BE2C (cell line): ENCODE results near the gene ZNF664.

Experiments
- DNase-seq: peaks from one replicate; pipeline ENCODE4 v3.0.0-alpha.2; 2020
- H3K27me3 ChIP-seq: fragments of 250-450 bp; sonication (Bioruptor Pico); 2 replicates; pipeline ENCODE4 v1.5.1; 2020; ENCODE audit warnings: mild to moderate bottlenecking
- H3K36me3 ChIP-seq: fragments of 250-450 bp; sonication (Bioruptor Pico); 2 replicates; pipeline ENCODE4 v1.5.1; 2020; ENCODE audit warnings: mild to moderate bottlenecking
- H3K4me1 ChIP-seq: fragments of 250-450 bp; sonication (Bioruptor Pico); 2 replicates; pipeline ENCODE4 v1.5.1; 2020
- H3K4me3 ChIP-seq: 2 replicates; pipeline ENCODE4 v1.5.1; 2011; ENCODE audit warnings: low read depth, low read length
- H3K9me3 ChIP-seq: fragments of 250-450 bp; sonication (Bioruptor Pico); 2 replicates; pipeline ENCODE4 v1.5.1; 2020
- CTCF ChIP-seq: IDR thresholded peaks from 2 replicates; pipeline ENCODE4 v1.5.1; 2012; ENCODE audit warnings: mild to moderate bottlenecking, low read depth, low read length

Gene ZNF664

GRCh38 chr12:124047045-124047566 is 74.1 kb downstream of the ZNF664 start:
- Histone ChIP-seq H3K9me3 (peaks cover 8% of the 10 kb centered on the region; the same call in 1 of the 2 replicates), H3K36me3 (no peaks in the 10 kb centered on the region), H3K4me1 (peaks cover 8% of the 10 kb centered on the region), H3K27me3 (no peaks in the 10 kb centered on the region), H3K4me3 (no peak overlapping the region)
- no peak for DNase-seq
- no peak for TF ChIP-seq CTCF

GRCh38 chr12:124049451-124050094 is 76.6 kb downstream of the ZNF664 start:
- Histone ChIP-seq H3K4me1 (peaks cover 8% of the 10 kb centered on the region), H3K4me3 (no peak overlapping the region), H3K27me3 (no peaks in the 10 kb centered on the region), H3K9me3 (peaks cover 8% of the 10 kb centered on the region; the same call in 1 of the 2 replicates), H3K36me3 (no peaks in the 10 kb centered on the region)
- DNase-seq: no peak
- TF ChIP-seq CTCF: no peak

- no peak overlapping the region for H3K4me3 ChIP-seq
- no peaks in the 10 kb centered on the region for H3K27me3 ChIP-seq
- H3K9me3 ChIP-seq: no peaks in the 10 kb centered on the region
- peak; percentile 88 for TF ChIP-seq CTCF
- peaks cover 8% of the 10 kb centered on the region for H3K4me1 ChIP-seq
- peak; percentile 67 for DNase-seq
- H3K36me3 ChIP-seq: no peaks in the 10 kb centered on the region
These were observed 80.8 kb downstream of the ZNF664 start for GRCh38 chr12:124053851-124054250.

- no peaks in the 10 kb centered on the region for H3K36me3 ChIP-seq
- no peak overlapping the region for H3K4me3 ChIP-seq
- TF ChIP-seq CTCF: no peak
- H3K9me3 ChIP-seq: no peaks in the 10 kb centered on the region
- H3K4me1 ChIP-seq: no peaks in the 10 kb centered on the region; the same call in 1 of the 2 replicates
- no peak for DNase-seq
- H3K27me3 ChIP-seq: no peaks in the 10 kb centered on the region
These were observed 82.1 kb downstream of the ZNF664 start for GRCh38 chr12:124055066-124055465.

GRCh38 chr12:124057691-124058090 is 84.7 kb downstream of the ZNF664 start:
- DNase-seq: no peak
- H3K4me3 ChIP-seq: no peak overlapping the region
- no peak for TF ChIP-seq CTCF
- no peaks in the 10 kb centered on the region for H3K9me3 ChIP-seq
- H3K36me3 ChIP-seq: no peaks in the 10 kb centered on the region
- no peaks in the 10 kb centered on the region; the same call in 1 of the 2 replicates for H3K4me1 ChIP-seq
- H3K27me3 ChIP-seq: no peaks in the 10 kb centered on the region

- no peak for TF ChIP-seq CTCF
- Histone ChIP-seq H3K9me3 (no peaks in the 10 kb centered on the region), H3K36me3 (no peaks in the 10 kb centered on the region), H3K4me3 (no peak overlapping the region), H3K4me1 (no peaks in the 10 kb centered on the region), H3K27me3 (no peaks in the 10 kb centered on the region)
- no peak for DNase-seq
These were observed 86.7 kb downstream of the ZNF664 start for GRCh38 chr12:124059752-124060151.
